D721Med (cell line): ENCODE data around the gene MCF2.

Source experiments
- DNase-seq: peaks from one replicate; pipeline ENCODE4 v3.0.0; 2011; ENCODE audit warnings: low spot score; ENCODE audit not compliant: insufficient read length
- FAIRE-seq: peaks from 2 replicates; lab custom pipeline; 2011; peaks lifted over from hg19 to GRCh38; lab: Jason Lieb, UNC
- CTCF ChIP-seq: IDR thresholded peaks from 2 replicates; pipeline ENCODE4 v1.5.1; 2012; ENCODE audit warnings: mild to moderate bottlenecking, control low read depth; ENCODE audit not compliant: insufficient read depth; ENCODE audit errors: missing control alignments

The MCF2 gene

GRCh38 chrX:139640259-139640658 lies 67.7 kb downstream of the MCF2 start:
- DNase-seq (no peak), FAIRE-seq (no peak)
- no peak for TF ChIP-seq CTCF

- no peak for TF ChIP-seq CTCF
- DNase-seq (no peak), FAIRE-seq (no peak)
These were observed 68.7 kb downstream of the MCF2 start for GRCh38 chrX:139639253-139639652.

GRCh38 chrX:139600105-139600504 lies 107.9 kb downstream of the MCF2 start:
- TF ChIP-seq CTCF, result no peak
- no peak for DNase-seq
- no peak for FAIRE-seq

GRCh38 chrX:139596068-139596467 lies 111.9 kb downstream of the MCF2 start:
- no peak for FAIRE-seq
- no peak for DNase-seq
- no peak for TF ChIP-seq CTCF

GRCh38 chrX:139585613-139586012 lies 122.4 kb downstream of the MCF2 start:
- no peak for DNase-seq
- TF ChIP-seq CTCF, result no peak
- no peak for FAIRE-seq

- DNase-seq (no peak), FAIRE-seq (no peak)
- TF ChIP-seq CTCF, result no peak
These were observed 126.9 kb downstream of the MCF2 start for GRCh38 chrX:139581068-139581467.

- no peak for TF ChIP-seq CTCF
- FAIRE-seq (no peak), DNase-seq (no peak)
These were observed 141.0 kb downstream of the MCF2 start for GRCh38 chrX:139566981-139567380.
